GM12875 (cell line): ENCODE measurements around the gene SEM1.
"Not testable (repeated sequence)": the region's sequence is repeated elsewhere in the genome, so short reads cannot be mapped to it uniquely, and the experiment has no call there.

Experiments used
- H3K4me3 ChIP-seq: one replicate; pipeline ENCODE4 v1.5.1; 2011; ENCODE audit warnings: low read depth, low read length, control low read depth
- CTCF ChIP-seq: IDR thresholded peaks from 2 replicates; pipeline ENCODE4 v1.5.1; 2011; ENCODE audit warnings: low read depth, mild to moderate bottlenecking, control low read depth, inconsistent platforms, low read length, moderate library complexity, borderline replicate concordance; ENCODE audit not compliant: insufficient read depth

The SEM1 gene

GRCh38 chr7:96709381-96710228, at the start of gene SEM1:
TSS of gene SEM1 (minus strand) at chr7:96709846. CDS start at chr7:96709763, 83 bp downstream.
- peak within 1 kb of the TSS; percentile 63 for H3K4me3 ChIP-seq
- no peak for TF ChIP-seq CTCF

GRCh38 chr7:96757880-96758279, 48.2 kb upstream of the SEM1 start:
- H3K4me3 ChIP-seq: not testable (repeated sequence)

DNA sequence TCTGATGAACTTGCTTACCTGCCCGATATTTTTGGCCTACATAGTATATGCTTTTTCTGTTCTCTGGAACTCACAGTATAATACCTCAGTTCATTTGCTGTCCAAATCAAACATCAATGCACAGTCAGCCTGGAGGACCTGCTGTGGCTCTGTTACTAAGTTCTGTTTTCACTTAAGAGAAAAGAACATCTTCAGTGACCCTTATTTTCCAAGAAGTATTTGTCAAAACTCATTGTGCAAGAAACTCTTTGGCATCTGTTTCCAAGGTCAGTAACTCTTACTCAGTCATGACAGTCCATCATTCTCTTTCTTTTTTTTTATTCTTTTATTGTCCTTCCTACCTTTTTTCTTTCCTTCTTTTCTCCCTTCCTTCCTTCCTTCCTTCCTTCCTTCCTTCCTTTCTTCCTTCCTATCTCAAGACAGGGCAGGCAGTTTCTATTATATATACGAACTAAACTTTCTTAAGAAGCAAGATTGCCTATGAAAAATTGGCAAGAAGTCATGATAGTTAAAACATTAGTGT, 37.8 kb upstream of the SEM1 start:
- H3K4me3 ChIP-seq: no peak overlapping the region
- no peak for TF ChIP-seq CTCF

DNA sequence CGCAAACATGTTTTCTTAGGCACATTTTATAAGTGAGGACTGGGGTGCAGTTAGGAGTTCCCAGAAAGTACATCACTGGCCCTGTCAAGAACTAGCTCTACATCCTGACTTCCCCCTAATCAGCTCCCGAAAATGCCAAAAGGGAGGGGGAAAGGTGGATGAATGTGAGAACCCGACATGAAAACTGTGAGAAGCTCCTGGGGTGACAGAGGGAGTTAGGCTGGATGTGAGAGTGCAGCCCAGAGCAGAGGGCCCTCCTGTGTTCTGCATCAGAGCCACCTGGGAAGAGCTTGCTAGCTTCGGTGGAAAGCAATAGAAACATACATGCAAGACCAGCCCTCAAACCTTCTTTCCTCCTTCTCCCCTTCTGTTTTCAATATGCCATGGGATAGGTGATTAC, 30.5 kb upstream of the SEM1 start:
- no peak for TF ChIP-seq CTCF
- H3K4me3 ChIP-seq: no peak overlapping the region

DNA sequence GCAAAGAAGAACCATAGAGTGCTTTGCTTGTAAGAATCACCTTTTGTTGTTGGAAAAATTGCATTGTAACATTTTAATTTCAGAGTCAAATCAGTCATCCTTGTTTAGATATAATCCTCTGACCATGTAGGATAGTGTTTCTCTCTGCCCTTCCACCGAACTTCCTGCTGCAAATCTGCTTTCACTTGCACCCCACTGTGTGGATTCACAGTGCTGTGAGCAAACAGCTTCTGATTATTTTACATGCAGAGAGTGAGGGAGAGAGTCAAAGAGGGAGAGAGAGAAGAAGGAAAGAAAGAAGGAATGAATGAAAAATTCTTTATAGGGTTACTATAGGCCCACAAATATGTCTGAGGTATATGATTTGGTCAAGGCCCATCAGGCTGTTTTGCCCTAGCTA, 30.0 kb upstream of the SEM1 start:
- no peak overlapping the region for H3K4me3 ChIP-seq
- no peak for TF ChIP-seq CTCF

GRCh38 chr7:96739167-96739566, 29.5 kb upstream of the SEM1 start:
- TF ChIP-seq CTCF: no peak

DNA sequence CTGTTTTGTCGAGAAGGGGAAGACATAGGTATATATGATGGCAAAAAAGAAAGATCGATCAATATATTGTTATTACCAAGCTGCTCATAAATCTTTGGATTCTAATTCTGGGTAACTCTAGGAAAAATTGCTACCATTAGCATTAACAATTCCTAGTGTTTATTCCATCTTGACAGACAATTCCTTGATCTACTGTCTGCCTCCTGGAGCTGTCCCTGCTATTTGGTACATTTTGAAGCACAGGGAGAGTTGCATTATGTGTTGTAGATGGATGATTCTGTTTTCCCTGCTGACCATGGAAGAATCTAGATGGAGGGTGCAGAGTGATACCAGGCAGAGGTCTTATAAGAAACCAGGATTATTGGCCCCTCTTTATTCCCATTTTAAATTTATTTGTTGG, 29.1 kb upstream of the SEM1 start:
- TF ChIP-seq CTCF: no peak
- H3K4me3 ChIP-seq: no peak overlapping the region

More at GRCh38 chr7:96739167-96739566, 29.5 kb upstream of the SEM1 start:
- no peak overlapping the region for H3K4me3 ChIP-seq
